GM12878 (cell line): ENCODE results near the gene LRRFIP2. TPM values are rescaled to one million over a fixed set of nuclear protein-coding genes. Genes with fewer than 3 reads are reported as not detected.
"Not testable (repeated sequence)": the region's sequence is repeated elsewhere in the genome, so short reads cannot be mapped to it uniquely, and the experiment has no call there.

Source experiments
- ATAC-seq: fragments of 200-7000 bp; cut with Tn5 transposase; 3 replicates; pipeline ENCODE4 v1.9.1; 2020; ENCODE audit warnings: mild to moderate bottlenecking, moderate library complexity
- BruUV-seq: library from RNA; stranded (reverse); fragments of 400-500 nt; replicated peaks from 2 replicates; lab custom pipeline; 2021; lab: Mats Ljungman, UMichigan
- CTCF ChIA-PET: fragments of 300-600 bp; sonication (Branson Sonifier 250); formaldehyde crosslinking; extraction: SDS; loops from one replicate; lab custom pipeline; 2021; ENCODE audit warnings: inconsistent platforms; lab: Yijun Ruan, JAX
- POLR2A ChIA-PET: fragments of 350-600 bp; formaldehyde crosslinking; extraction: SDS; loops from one replicate; lab custom pipeline; 2021; ENCODE audit warnings: inconsistent platforms; lab: Charles Lee
- RAD21 ChIA-PET: fragments of 300-600 bp; sonication (Branson Sonifier 250); formaldehyde crosslinking; loops from one replicate; lab custom pipeline; 2023; ENCODE audit warnings: antibody characterized with exemption; ENCODE audit not compliant: unreplicated experiment; lab: Charles Lee
- SMC1A ChIA-PET: fragments of 300-600 bp; sonication (Branson Sonifier 250); formaldehyde crosslinking; loops from one replicate; lab custom pipeline; 2023; ENCODE audit not compliant: unreplicated experiment, uncharacterized antibody; lab: Charles Lee
- DNase-seq: peaks from one replicate; pipeline ENCODE4 v3.0.0-alpha.2; 2011; ENCODE audit warnings: low read depth, low spot score
- FAIRE-seq: peaks from 3 replicates; lab custom pipeline; 2011; peaks lifted over from hg19 to GRCh38; lab: Jason Lieb, UNC
- H2AFZ ChIP-seq: 2 replicates; pipeline ENCODE4 v1.6.0; 2011; ENCODE audit warnings: low read depth, low read length, control low read depth; ENCODE audit not compliant: control insufficient read depth
- H3K27ac ChIP-seq: 2 replicates; pipeline ENCODE4 v1.5.1; 2011; ENCODE audit warnings: control low read depth; ENCODE audit not compliant: control insufficient read depth, insufficient read depth
- H3K27me3 ChIP-seq, 2 experiments: replicated peaks in 1 of 2; 2 replicates each; pipeline versions ENCODE4 v1.6.0 to v1.6.1; 2011; ENCODE audit warnings: low read length in 1 of 2; ENCODE audit not compliant: control insufficient read depth in 2 of 2, insufficient read depth in 2 of 2
- H3K36me3 ChIP-seq, 2 experiments: 2 replicates each; pipeline ENCODE4 v1.5.1; 2011; ENCODE audit warnings: low read length in 1 of 2; ENCODE audit not compliant: control insufficient read depth in 2 of 2, insufficient read depth in 2 of 2
- H3K4me1 ChIP-seq: 2 replicates; pipeline ENCODE4 v1.6.1; 2011; ENCODE audit warnings: mild to moderate bottlenecking, low read length, moderate library complexity, mixed read lengths; ENCODE audit not compliant: control insufficient read depth, insufficient read depth
- H3K4me2 ChIP-seq: 2 replicates; pipeline ENCODE4 v1.6.0; 2011; ENCODE audit warnings: control low read depth; ENCODE audit not compliant: control insufficient read depth, insufficient read depth
- H3K4me3 ChIP-seq: fragments of 200-600 bp; sonication (generic); 2 replicates; pipeline ENCODE4 v1.5.1; 2016
- H3K79me2 ChIP-seq: 2 replicates; pipeline ENCODE4 v1.6.0; 2011; ENCODE audit warnings: low read length; ENCODE audit not compliant: control insufficient read depth, insufficient read depth
- H3K9ac ChIP-seq: 2 replicates; pipeline ENCODE4 v1.8.0; 2011; ENCODE audit warnings: low read length, control low read depth, mixed read lengths; ENCODE audit not compliant: control insufficient read depth, insufficient read depth
- H3K9me3 ChIP-seq: replicated peaks from 3 replicates; pipeline ENCODE4 v1.5.1; 2011; ENCODE audit warnings: mild to moderate bottlenecking, low read length; ENCODE audit not compliant: control insufficient read depth, insufficient read depth
- H4K20me1 ChIP-seq: 2 replicates; pipeline ENCODE4 v1.6.0; 2011; ENCODE audit not compliant: control insufficient read depth, insufficient read depth
- EED ChIP-seq: sonication (generic); IDR thresholded peaks from 2 replicates; pipeline ENCODE4 v1.6.1; 2016; ENCODE audit warnings: antibody characterized with exemption, low read depth
- KLF5 ChIP-seq: fragments of 450-650 bp; IDR thresholded peaks from 2 replicates; pipeline ENCODE4 v1.6.1; 2014; ENCODE audit warnings: mild to moderate bottlenecking; ENCODE audit not compliant: partially characterized antibody
- NFXL1 ChIP-seq: fragments of 450-650 bp; IDR thresholded peaks from 2 replicates; pipeline ENCODE4 v1.6.1; 2017; ENCODE audit warnings: antibody characterized with exemption, mild to moderate bottlenecking, borderline replicate concordance
- POLR2AphosphoS2 ChIP-seq: IDR thresholded peaks from 2 replicates; pipeline ENCODE4 v1.6.1; 2011; ENCODE audit warnings: low read depth, mild to moderate bottlenecking, low read length, improper control_type of control experiment, moderate library complexity
- TCF7 ChIP-seq: IDR thresholded peaks from 2 replicates; pipeline ENCODE4 v1.6.1; 2014; ENCODE audit warnings: antibody characterized with exemption, borderline replicate concordance
- WGBS: methylation state at CpG from one replicate; pipeline ENCODE4 v1.1.6; 2016; ENCODE audit warnings: low lambda C conversion rate; ENCODE audit not compliant: insufficient replicate concordance, insufficient coverage; ENCODE audit errors: missing lambda C conversion rate; 5-methylcytosine and 5-hydroxymethylcytosine counted together
- in situ Hi-C: fragments of 300-500 bp; cut with MboI; formaldehyde crosslinking; loops from 9 replicates; pipeline ENCODE4 v1.14.3; 2018; ENCODE audit warnings: mixed read lengths
- intact Hi-C: fragments of 100-400 bp; cut with micrococcal nuclease; formaldehyde crosslinking; loops from one replicate; pipeline ENCODE4 v1.14.2; 2022; ENCODE audit not compliant: unreplicated experiment
- polyA plus RNA-seq, 11 experiments: library from polyadenylated mRNA; depleted of rRNA in 4 of 11; unstranded in 6 of 11; stranded (reverse) in 5 of 11; fragments of >200 nt; fragmentation: Nextera tagmentation in 4 of 11; fragmentation: Illumina TruSeq in 1 of 11; extraction: Ambion mirVana in 4 of 11; extraction: Trizol in 1 of 11; gene quantifications; 1 replicate in 1 of 11; 2 replicates in 10 of 11; pipeline versions ENCODE4 v1.2.1 to v1.2.3, GENCODE V29; 2011 to 2016; ENCODE audit warnings: inconsistent platforms in 2 of 11, missing spikeins in 2 of 11, low read depth in 1 of 11
- total RNA-seq, 4 experiments: library from RNA; depleted of rRNA in 3 of 4; stranded (reverse); fragments of >200 nt in 3 of 4; fragmentation: Illumina TruSeq in 1 of 4; extraction: Trizol in 1 of 4; gene quantifications; 2 replicates each; pipeline versions ENCODE4 v1.2.1 to v1.2.3, GENCODE V29; 2013 to 2021
- TF ChIP-seq, protein P1 (sequence below): fragments of 450-650 bp; formaldehyde crosslinking; IDR thresholded peaks from 2 replicates; pipeline ENCODE4 v1.4.0; 2020; ENCODE audit warnings: mild to moderate bottlenecking, moderate library complexity

Gene LRRFIP2
- total and polyA plus RNA-seq, 10 of the 15 experiments (the other 5 are each of a cell fraction or from before 2014, with no cell fraction given), result 9.7 to 46.9 (median 38.1) TPM

DNA sequence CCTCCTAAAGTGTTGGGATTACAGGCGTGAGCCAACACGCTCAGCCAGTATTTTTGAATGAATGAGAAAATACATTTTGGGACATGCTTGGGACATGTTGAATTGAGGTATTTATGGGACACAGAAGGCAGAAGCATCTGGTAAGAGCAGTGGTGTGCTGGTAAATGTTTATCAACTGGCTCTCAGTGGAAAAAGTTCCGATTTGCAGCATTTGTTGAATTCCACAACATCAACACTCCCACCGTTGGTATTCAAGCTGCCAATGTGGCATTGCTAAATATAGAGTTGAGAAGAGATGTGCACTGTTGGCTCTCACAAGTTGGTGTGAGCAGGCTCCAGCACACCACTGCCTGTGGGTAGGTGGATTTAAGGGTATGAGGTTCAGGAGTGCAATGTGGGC is 35.8 kb upstream of the LRRFIP2 start:
- no peaks in the 10 kb centered on the region for H4K20me1 ChIP-seq
- intact Hi-C loops (loop anchor here (5.0 to 10.0 kb wide), 2 partner anchors 143 to 415 kb away; no protein-coding TSS in a partner anchor), in situ Hi-C loops (loop anchor here (5.0 kb wide), 2 partner anchors 188 to 483 kb away; no protein-coding TSS in a partner anchor)
- FAIRE-seq (no peak), DNase-seq (no peak), ATAC-seq (no peak)
- CTCF ChIA-PET, result interaction anchor here (1.0 to 1.7 kb wide), 2 partner anchors 9 to 186 kb away, joined by 3 to 12 read pairs; no protein-coding TSS in a partner anchor
- no peak overlapping the region for H2AFZ ChIP-seq
- H3K4me2 ChIP-seq, result no peak overlapping the region
- WGBS, result 80% methylated on average over 4 of the region's 4 CpGs
- H3K9me3 ChIP-seq, result no peaks in the 10 kb centered on the region; the same call in 2 of the 3 replicates
- SMC1A ChIA-PET, result interaction anchor here (1.5 kb wide), 1 partner anchor 30 kb away, joined by 3 read pairs; no protein-coding TSS in a partner anchor
- H3K79me2 ChIP-seq, result no peaks in the 10 kb centered on the region
- no peak overlapping the region for H3K9ac ChIP-seq
- no TSS peak for BruUV-seq
- H3K27ac ChIP-seq, result no peak overlapping the region
- no peaks in the 10 kb centered on the region for H3K27me3 ChIP-seq
- no peaks in the 10 kb centered on the region for H3K36me3 ChIP-seq
- RAD21 ChIA-PET, result no interaction called here
- no peak for TF ChIP-seq TCF7
- TF ChIP-seq, protein P1, sequence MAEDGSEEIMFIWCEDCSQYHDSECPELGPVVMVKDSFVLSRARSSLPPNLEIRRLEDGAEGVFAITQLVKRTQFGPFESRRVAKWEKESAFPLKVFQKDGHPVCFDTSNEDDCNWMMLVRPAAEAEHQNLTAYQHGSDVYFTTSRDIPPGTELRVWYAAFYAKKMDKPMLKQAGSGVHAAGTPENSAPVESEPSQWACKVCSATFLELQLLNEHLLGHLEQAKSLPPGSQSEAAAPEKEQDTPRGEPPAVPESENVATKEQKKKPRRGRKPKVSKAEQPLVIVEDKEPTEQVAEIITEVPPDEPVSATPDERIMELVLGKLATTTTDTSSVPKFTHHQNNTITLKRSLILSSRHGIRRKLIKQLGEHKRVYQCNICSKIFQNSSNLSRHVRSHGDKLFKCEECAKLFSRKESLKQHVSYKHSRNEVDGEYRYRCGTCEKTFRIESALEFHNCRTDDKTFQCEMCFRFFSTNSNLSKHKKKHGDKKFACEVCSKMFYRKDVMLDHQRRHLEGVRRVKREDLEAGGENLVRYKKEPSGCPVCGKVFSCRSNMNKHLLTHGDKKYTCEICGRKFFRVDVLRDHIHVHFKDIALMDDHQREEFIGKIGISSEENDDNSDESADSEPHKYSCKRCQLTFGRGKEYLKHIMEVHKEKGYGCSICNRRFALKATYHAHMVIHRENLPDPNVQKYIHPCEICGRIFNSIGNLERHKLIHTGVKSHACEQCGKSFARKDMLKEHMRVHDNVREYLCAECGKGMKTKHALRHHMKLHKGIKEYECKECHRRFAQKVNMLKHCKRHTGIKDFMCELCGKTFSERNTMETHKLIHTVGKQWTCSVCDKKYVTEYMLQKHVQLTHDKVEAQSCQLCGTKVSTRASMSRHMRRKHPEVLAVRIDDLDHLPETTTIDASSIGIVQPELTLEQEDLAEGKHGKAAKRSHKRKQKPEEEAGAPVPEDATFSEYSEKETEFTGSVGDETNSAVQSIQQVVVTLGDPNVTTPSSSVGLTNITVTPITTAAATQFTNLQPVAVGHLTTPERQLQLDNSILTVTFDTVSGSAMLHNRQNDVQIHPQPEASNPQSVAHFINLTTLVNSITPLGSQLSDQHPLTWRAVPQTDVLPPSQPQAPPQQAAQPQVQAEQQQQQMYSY (CRISPR knock-in tag), result no peak
- TF ChIP-seq POLR2AphosphoS2, result no peak
- no peak for TF ChIP-seq KLF5
- no peak for TF ChIP-seq NFXL1
- TF ChIP-seq EED, result no peak
- H3K4me1 ChIP-seq, result no peaks in the 10 kb centered on the region
- POLR2A ChIA-PET, result no interaction called here
- no peak overlapping the region for H3K4me3 ChIP-seq

DNA sequence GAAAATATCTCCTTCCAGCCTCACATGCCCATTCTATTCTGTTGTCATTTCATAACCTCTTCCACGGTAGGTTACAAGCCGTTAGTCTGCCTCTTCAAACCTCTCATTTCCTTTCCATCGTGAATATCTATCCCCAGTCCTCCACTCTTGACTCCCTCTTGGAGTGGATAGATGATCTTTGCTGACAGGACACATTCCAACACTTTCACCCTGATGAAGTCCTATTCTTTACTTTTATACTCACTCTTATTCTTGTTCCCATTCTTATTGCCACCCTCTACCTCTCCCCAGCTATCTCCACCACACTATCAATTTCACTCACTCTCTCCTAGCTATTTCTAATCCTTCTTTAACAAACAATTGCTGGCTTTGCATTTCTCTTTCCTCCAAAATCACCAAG is 34.2 kb upstream of the LRRFIP2 start:
- H3K4me1 ChIP-seq, H3K9me3 ChIP-seq, POLR2A ChIA-PET, in situ Hi-C loops, DNase-seq, H3K79me2 ChIP-seq, intact Hi-C loops, H4K20me1 ChIP-seq, FAIRE-seq, RAD21 ChIA-PET, H3K36me3 ChIP-seq, H3K27me3 ChIP-seq, H3K4me3 ChIP-seq, CTCF ChIA-PET, H3K27ac ChIP-seq, H3K4me2 ChIP-seq, H3K9ac ChIP-seq, H2AFZ ChIP-seq, ATAC-seq, BruUV-seq: not testable (repeated sequence)
- 43% methylated on average over 3 of the region's 3 CpGs for WGBS
- SMC1A ChIA-PET, result interaction anchor here (1.2 kb wide), 1 partner anchor 11 kb away, joined by 4 read pairs; no protein-coding TSS in a partner anchor

DNA sequence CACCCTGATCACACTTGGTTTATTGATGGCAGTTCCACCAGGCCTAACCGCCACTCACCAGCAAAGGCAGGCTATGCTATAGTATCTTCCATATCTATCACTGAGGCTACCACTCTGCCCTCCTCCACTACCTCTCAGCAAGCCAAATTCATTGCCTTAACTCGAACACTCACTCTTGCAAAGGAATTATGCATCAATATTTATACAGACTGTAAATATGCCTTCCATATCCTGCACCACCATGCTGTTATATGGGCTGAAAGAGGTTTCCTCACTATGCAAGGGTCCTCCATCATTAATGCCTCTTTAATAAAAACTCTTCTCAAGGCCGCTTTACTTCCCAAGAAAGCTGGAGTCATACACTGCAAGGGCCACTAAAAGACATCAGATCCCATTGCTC is 33.6 kb upstream of the LRRFIP2 start:
- intact Hi-C loops, POLR2A ChIA-PET, H3K27ac ChIP-seq, DNase-seq, H3K4me1 ChIP-seq, H4K20me1 ChIP-seq, SMC1A ChIA-PET, H3K36me3 ChIP-seq, BruUV-seq, H3K9me3 ChIP-seq, ATAC-seq, H3K4me2 ChIP-seq, H3K9ac ChIP-seq, CTCF ChIA-PET, H2AFZ ChIP-seq, H3K79me2 ChIP-seq, FAIRE-seq, RAD21 ChIA-PET, H3K27me3 ChIP-seq, in situ Hi-C loops, H3K4me3 ChIP-seq: not testable (repeated sequence)
- WGBS, result 40% methylated on average over 3 of the region's 3 CpGs
